SK-N-SH (cell line): ENCODE measurements around the gene ABHD11.

Source experiments
- CHD2 ChIP-seq: fragments of 150-350 bp; IDR thresholded peaks from 2 replicates; pipeline ENCODE4 v1.6.1; 2018; ENCODE audit warnings: low read length; ENCODE audit not compliant: partially characterized antibody
- CTCF ChIP-seq: fragments of 200-600 bp; sonication (generic); IDR thresholded peaks from 2 replicates; pipeline ENCODE4 v1.6.1; 2017; ENCODE audit warnings: antibody characterized with exemption, mild to moderate bottlenecking, moderate library complexity
- EP300 ChIP-seq, 2 experiments: IDR thresholded peaks; 2 replicates each; pipeline versions ENCODE4 v1.4.0 to v1.6.1; 2012; ENCODE audit warnings: borderline replicate concordance in 1 of 2, low read depth in 1 of 2, low read length in 1 of 2
- EZH2phosphoT487 ChIP-seq: fragments of 200-600 bp; sonication (generic); IDR thresholded peaks from 2 replicates; pipeline ENCODE4 v1.6.1; 2017; ENCODE audit warnings: low read depth, mixed run types, mild to moderate bottlenecking, antibody characterized with exemption, moderate library complexity, borderline replicate concordance
- GABPA ChIP-seq: IDR thresholded peaks from 2 replicates; pipeline ENCODE4 v1.4.0; 2012; ENCODE audit warnings: low read depth, mild to moderate bottlenecking
- GATA2 ChIP-seq: sonication (generic); formaldehyde crosslinking; IDR thresholded peaks from 2 replicates; pipeline ENCODE4 v1.5.0; 2020; ENCODE audit warnings: mild to moderate bottlenecking, missing genetic modification reagents
- IRF3 ChIP-seq: fragments of 150-350 bp; IDR thresholded peaks from 2 replicates; pipeline ENCODE4 v1.6.1; 2016; ENCODE audit warnings: mild to moderate bottlenecking, low read depth, low read length
- RAD21 ChIP-seq: IDR thresholded peaks from 2 replicates; pipeline ENCODE4 v1.6.1; 2012; ENCODE audit warnings: mild to moderate bottlenecking, low read length
- RCOR1 ChIP-seq: fragments of 150-350 bp; IDR thresholded peaks from 2 replicates; pipeline ENCODE4 v1.6.1; 2017; ENCODE audit warnings: antibody characterized with exemption, low read length
- RXRA ChIP-seq: IDR thresholded peaks from 2 replicates; pipeline ENCODE4 v1.4.0; 2012; ENCODE audit warnings: low read depth, mild to moderate bottlenecking, borderline replicate concordance
- USF2 ChIP-seq: fragments of 150-350 bp; IDR thresholded peaks from 2 replicates; pipeline ENCODE4 v1.6.1; 2017; ENCODE audit warnings: antibody characterized with exemption, low read length, low read depth, borderline replicate concordance
- YY1 ChIP-seq: IDR thresholded peaks from 2 replicates; pipeline ENCODE4 v1.4.0; 2012; ENCODE audit warnings: low read depth, mild to moderate bottlenecking
- TF ChIP-seq, protein P1 (sequence below): IDR thresholded peaks from 2 replicates; pipeline ENCODE4 v1.6.1; 2012; ENCODE audit warnings: mild to moderate bottlenecking, low read depth, low read length, moderate library complexity

DNA sequence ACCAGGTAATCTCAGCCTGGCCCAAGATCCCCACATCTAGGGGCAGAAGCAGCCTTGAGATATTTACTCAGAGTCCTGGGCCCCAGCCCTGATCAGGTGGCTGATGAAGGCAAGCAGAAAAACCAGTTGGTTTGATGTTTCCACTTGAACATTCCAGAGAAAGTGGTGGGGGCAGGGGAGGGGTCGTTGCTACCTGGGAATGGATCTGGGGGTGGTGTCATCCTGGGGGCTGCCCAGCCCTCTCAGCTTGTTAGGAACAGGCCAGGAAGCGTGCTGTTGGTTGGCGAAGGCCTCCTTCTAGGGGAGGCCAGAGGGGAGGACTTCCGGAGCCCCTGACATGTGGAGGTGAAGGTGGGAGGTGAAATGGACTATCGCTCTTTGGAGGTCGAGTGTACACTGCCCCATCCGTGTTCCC, 3.7 kb upstream of the ABHD11 start:
- TF ChIP-seq EZH2phosphoT487 = no peak
- no peak for TF ChIP-seq CTCF
- TF ChIP-seq RXRA = no peak
- TF ChIP-seq CHD2 = no peak
- no peak for TF ChIP-seq GATA2 (CRISPR knock-in tag)
- TF ChIP-seq YY1 = no peak
- TF ChIP-seq USF2 = no peak
- no peak for TF ChIP-seq EP300 (IDR thresholded peaks at IDR 0.05; ENCODE audit: borderline replicate concordance in 1 of 2, low read depth in 1 of 2, low read length in 1 of 2)
- TF ChIP-seq, protein P1, sequence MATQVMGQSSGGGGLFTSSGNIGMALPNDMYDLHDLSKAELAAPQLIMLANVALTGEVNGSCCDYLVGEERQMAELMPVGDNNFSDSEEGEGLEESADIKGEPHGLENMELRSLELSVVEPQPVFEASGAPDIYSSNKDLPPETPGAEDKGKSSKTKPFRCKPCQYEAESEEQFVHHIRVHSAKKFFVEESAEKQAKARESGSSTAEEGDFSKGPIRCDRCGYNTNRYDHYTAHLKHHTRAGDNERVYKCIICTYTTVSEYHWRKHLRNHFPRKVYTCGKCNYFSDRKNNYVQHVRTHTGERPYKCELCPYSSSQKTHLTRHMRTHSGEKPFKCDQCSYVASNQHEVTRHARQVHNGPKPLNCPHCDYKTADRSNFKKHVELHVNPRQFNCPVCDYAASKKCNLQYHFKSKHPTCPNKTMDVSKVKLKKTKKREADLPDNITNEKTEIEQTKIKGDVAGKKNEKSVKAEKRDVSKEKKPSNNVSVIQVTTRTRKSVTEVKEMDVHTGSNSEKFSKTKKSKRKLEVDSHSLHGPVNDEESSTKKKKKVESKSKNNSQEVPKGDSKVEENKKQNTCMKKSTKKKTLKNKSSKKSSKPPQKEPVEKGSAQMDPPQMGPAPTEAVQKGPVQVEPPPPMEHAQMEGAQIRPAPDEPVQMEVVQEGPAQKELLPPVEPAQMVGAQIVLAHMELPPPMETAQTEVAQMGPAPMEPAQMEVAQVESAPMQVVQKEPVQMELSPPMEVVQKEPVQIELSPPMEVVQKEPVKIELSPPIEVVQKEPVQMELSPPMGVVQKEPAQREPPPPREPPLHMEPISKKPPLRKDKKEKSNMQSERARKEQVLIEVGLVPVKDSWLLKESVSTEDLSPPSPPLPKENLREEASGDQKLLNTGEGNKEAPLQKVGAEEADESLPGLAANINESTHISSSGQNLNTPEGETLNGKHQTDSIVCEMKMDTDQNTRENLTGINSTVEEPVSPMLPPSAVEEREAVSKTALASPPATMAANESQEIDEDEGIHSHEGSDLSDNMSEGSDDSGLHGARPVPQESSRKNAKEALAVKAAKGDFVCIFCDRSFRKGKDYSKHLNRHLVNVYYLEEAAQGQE = no peak
- TF ChIP-seq RCOR1 = no peak
- TF ChIP-seq RAD21 = no peak
- TF ChIP-seq GABPA = no peak
- TF ChIP-seq IRF3 = no peak
